Muscle layer of colon (tissue), 2 donors: ENCODE results near the gene SETBP1.
A peak's percentile ranks its signal among the peaks of the same experiment; 100 is the strongest.

Experiments used
- H3K27ac ChIP-seq: one replicate; pipeline ENCODE4 v1.7.0; 2013; ENCODE audit warnings: low read depth, mild to moderate bottlenecking, low read length, moderate library complexity
- H3K27me3 ChIP-seq, 2 donors: one replicate each; pipeline ENCODE4 v1.7.0; 2013; ENCODE audit warnings: low read length in 2 of 2, mild to moderate bottlenecking in 2 of 2; ENCODE audit not compliant: insufficient read depth in 2 of 2, control insufficient read depth in 1 of 2
- H3K36me3 ChIP-seq: one replicate; pipeline ENCODE4 v1.7.0; 2013; ENCODE audit warnings: mild to moderate bottlenecking, low read length; ENCODE audit not compliant: insufficient read depth
- H3K4me1 ChIP-seq: one replicate; pipeline ENCODE4 v1.7.0; 2013; ENCODE audit warnings: mild to moderate bottlenecking, low read length; ENCODE audit not compliant: insufficient read depth
- H3K4me3 ChIP-seq, 2 donors: one replicate each; pipeline ENCODE4 v1.7.0; 2013; ENCODE audit warnings: low read length in 2 of 2, low read depth in 1 of 2, mild to moderate bottlenecking in 1 of 2, moderate library complexity in 1 of 2
- H3K9ac ChIP-seq: one replicate; pipeline ENCODE4 v1.7.0; 2013; ENCODE audit warnings: low read length
- H3K9me3 ChIP-seq: one replicate; pipeline ENCODE4 v1.7.0; 2013; ENCODE audit warnings: mild to moderate bottlenecking, low read length
- donor health status: abdominal sarcoma.
- donor health status: Adenocarcinoma of cecum.

SETBP1 gene

DNA sequence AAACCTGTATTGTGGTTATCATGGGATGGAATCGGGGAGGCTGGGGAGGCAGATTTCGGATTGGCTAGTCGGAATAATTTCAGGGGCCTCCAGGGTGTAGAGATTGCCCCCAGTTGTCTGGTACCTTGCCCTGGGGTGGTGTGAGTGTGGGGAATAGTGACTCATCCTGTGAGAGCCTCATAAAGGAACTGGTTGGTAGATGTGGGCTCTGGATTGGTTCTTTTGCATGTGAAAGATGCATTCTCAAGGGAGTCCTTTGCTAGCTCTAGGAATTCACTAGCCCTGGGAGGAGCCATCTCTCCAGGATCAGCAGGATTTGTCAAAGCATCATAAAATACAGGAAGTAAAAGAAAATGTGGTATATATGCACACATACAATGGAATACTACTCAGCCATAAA is 331.6 kb downstream of the SETBP1 start:
- Histone ChIP-seq H3K27me3 (no peaks in the 10 kb centered on the region), H3K4me1 (peaks cover 46% of the 10 kb centered on the region), H3K36me3 (no peaks in the 10 kb centered on the region), H3K9ac (no peak overlapping the region), H3K27ac (no peak overlapping the region), H3K4me3 (no peak overlapping the region), H3K9me3 (no peaks in the 10 kb centered on the region)

DNA sequence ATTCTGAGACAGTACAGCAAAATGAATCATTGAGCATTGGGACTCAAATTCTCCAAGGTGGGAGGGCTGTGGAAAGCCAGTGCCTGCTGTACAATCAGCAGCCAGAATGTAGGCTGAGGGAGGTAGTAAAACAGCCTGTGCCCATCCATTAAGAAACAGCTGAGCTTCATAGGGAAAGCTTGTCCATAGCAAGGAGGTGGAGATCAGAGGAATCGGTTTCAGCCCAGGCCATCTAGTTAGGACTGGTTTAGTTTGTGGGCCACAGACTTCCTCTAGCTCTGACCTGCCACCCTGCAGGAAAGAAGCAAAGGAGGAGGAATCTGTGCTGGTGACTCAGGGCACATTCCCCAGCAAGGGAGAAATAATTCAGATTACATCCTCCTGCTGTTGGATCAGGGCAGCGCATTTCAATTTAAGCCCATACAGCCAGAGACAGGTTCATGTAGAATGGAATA is 333.4 kb downstream of the SETBP1 start:
- peak overlapping the region in 1 of 2 donors; percentile 15 for H3K4me3 ChIP-seq
- no peaks in the 10 kb centered on the region for H3K9me3 ChIP-seq
- H3K4me1 ChIP-seq: peaks cover 42% of the 10 kb centered on the region
- peak overlapping the region; percentile 55 for H3K27ac ChIP-seq
- H3K27me3 ChIP-seq: no peaks in the 10 kb centered on the region
- no peak overlapping the region for H3K9ac ChIP-seq
- H3K36me3 ChIP-seq: no peaks in the 10 kb centered on the region

DNA sequence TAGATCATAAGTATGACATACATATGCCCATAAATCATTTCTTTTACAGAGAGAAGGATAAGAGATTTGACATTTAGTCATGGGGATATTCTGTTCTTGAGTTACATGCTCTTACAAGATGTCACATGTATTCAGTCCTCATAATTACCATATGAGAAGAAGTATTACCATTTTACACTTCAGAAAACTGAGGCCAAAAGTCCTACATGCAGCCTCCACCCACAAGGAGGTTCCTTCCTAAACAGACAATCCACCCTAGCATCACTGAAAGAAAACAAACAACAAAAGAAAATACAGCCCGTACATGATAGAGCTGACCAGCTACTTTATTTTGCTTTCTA is 335.1 kb downstream of the SETBP1 start:
- Histone ChIP-seq H3K9ac (no peak overlapping the region), H3K4me1 (peaks cover 35% of the 10 kb centered on the region), H3K27ac (peak overlapping the region; percentile 80), H3K9me3 (no peaks in the 10 kb centered on the region), H3K27me3 (no peaks in the 10 kb centered on the region), H3K36me3 (no peaks in the 10 kb centered on the region), H3K4me3 (peak overlapping the region in 1 of 2 donors; percentile 14)

DNA sequence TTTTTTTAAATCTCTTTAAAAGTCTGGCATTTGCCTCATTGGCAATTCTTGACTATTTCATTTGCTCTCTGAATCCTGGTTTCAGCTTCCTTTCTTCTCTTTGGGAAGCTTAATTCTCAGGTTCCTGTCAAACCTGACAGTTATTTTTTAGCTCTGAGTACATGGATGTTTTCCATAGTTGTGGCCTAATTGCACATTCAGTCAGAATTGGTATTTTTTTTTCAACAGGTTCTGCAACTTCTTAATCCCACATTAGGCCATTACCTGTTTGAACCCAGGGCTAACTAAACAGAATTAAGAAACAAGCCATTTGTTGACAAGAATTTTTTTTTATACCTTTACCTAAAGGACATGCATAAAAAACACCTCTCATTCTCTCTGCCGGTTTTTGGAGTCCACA is 338.8 kb downstream of the SETBP1 start:
- H3K27me3 ChIP-seq: no peaks in the 10 kb centered on the region
- no peak overlapping the region for H3K4me3 ChIP-seq
- H3K9me3 ChIP-seq: no peaks in the 10 kb centered on the region
- no peak overlapping the region for H3K27ac ChIP-seq
- H3K4me1 ChIP-seq: peaks cover 32% of the 10 kb centered on the region
- no peak overlapping the region for H3K9ac ChIP-seq
- H3K36me3 ChIP-seq: no peaks in the 10 kb centered on the region

GRCh38 chr18:45023519-45023918 is 342.8 kb downstream of the SETBP1 start:
- H3K27ac ChIP-seq: no peak overlapping the region
- no peaks in the 10 kb centered on the region for H3K27me3 ChIP-seq
- H3K36me3 ChIP-seq: no peaks in the 10 kb centered on the region

GRCh38 chr18:45024357-45025088 is 343.8 kb downstream of the SETBP1 start:
- Histone ChIP-seq H3K9ac (no peak overlapping the region), H3K36me3 (no peaks in the 10 kb centered on the region), H3K27me3 (no peaks in the 10 kb centered on the region), H3K4me1 (peaks cover 9% of the 10 kb centered on the region), H3K9me3 (no peaks in the 10 kb centered on the region), H3K4me3 (no peak overlapping the region), H3K27ac (no peak overlapping the region)

More at GRCh38 chr18:45023519-45023918, 342.8 kb downstream of the SETBP1 start:
- Histone ChIP-seq H3K9ac (no peak overlapping the region), H3K9me3 (no peaks in the 10 kb centered on the region), H3K4me1 (peaks cover 9% of the 10 kb centered on the region), H3K4me3 (no peak overlapping the region)

DNA sequence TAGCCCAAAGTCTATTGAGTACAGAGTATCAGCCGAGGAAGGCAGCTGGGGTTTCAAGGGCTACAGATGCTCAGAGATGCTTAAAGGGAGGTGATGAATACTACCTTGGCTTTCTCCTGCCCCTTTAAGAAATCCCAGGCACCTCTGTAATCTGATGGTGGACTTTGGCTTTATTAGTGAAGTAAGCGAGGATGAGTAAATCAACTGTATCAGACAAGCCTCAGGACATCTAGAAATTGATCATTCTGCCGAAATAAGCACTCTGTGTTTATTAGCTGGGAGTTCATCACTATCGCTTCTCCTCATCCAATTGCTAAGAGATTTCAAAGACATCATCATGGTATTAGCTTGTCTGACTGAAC is 344.4 kb downstream of the SETBP1 start:
- Histone ChIP-seq H3K36me3 (no peaks in the 10 kb centered on the region), H3K4me1 (peaks cover 9% of the 10 kb centered on the region), H3K27ac (no peak overlapping the region), H3K4me3 (no peak overlapping the region), H3K9me3 (no peaks in the 10 kb centered on the region), H3K9ac (no peak overlapping the region), H3K27me3 (no peaks in the 10 kb centered on the region)

GRCh38 chr18:45026162-45026561 is 345.5 kb downstream of the SETBP1 start:
- Histone ChIP-seq H3K9ac (no peak overlapping the region), H3K27ac (no peak overlapping the region), H3K4me1 (peaks cover 9% of the 10 kb centered on the region), H3K36me3 (no peaks in the 10 kb centered on the region), H3K4me3 (no peak overlapping the region), H3K9me3 (no peaks in the 10 kb centered on the region), H3K27me3 (no peaks in the 10 kb centered on the region)

DNA sequence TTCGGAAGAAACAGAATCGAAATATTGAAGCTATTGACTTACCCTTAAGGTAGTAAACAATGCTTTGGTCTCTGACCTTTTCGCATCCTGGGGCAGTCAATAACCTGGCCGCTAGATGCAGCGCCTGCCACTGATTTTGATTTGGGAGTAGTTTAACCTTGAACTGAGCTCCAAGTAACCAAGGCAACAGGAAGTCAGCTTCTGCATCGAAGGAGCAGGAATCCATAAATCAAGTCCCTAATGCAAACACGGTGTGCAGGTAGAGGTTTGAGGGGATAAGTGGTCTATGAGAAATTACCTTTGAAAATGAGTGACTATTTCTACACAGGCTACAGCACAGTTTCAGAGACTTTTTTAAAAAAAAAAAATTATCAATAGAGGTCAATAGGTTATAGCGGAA is 353.5 kb downstream of the SETBP1 start:
- Histone ChIP-seq H3K4me3 (no peak overlapping the region), H3K27me3 (no peaks in the 10 kb centered on the region), H3K4me1 (no peaks in the 10 kb centered on the region), H3K9ac (no peak overlapping the region), H3K36me3 (peaks cover 6% of the 10 kb centered on the region), H3K27ac (no peak overlapping the region), H3K9me3 (no peaks in the 10 kb centered on the region)

DNA sequence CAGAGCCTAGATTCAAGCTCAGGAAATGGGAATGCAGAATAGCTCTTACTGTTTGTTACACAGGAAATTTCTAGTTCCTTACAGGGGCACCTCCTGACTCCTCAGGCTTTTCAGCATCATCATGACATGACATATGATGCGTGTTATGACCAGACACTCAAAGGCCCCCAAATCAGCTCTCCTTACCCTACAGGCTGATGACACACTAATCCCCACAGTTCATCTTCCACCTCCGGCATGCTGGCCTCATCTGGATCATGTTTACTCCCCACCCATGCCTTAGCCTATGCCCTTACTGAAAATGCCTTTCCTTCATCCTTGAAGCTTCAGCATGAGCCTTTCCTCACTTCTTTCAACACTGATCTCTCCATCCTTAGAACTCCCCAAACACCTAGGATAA is 356.9 kb downstream of the SETBP1 start:
- H3K4me1 ChIP-seq: no peaks in the 10 kb centered on the region
- H3K27me3 ChIP-seq: no peaks in the 10 kb centered on the region
- H3K9me3 ChIP-seq: no peaks in the 10 kb centered on the region
- peaks cover 6% of the 10 kb centered on the region for H3K36me3 ChIP-seq
- no peak overlapping the region for H3K4me3 ChIP-seq
- H3K27ac ChIP-seq: no peak overlapping the region
- no peak overlapping the region for H3K9ac ChIP-seq

- Histone ChIP-seq H3K4me3 (no peak overlapping the region), H3K27me3 (no peaks in the 10 kb centered on the region), H3K9me3 (no peaks in the 10 kb centered on the region), H3K27ac (no peak overlapping the region), H3K9ac (no peak overlapping the region), H3K36me3 (peaks cover 6% of the 10 kb centered on the region), H3K4me1 (no peaks in the 10 kb centered on the region)
These were observed 358.7 kb downstream of the SETBP1 start for GRCh38 chr18:45039376-45039775.

GRCh38 chr18:45040879-45041278 is 360.2 kb downstream of the SETBP1 start:
- H3K9ac ChIP-seq: no peak overlapping the region
- H3K27ac ChIP-seq: no peak overlapping the region

More at GRCh38 chr18:45040879-45041278, 360.2 kb downstream of the SETBP1 start:
- no peaks in the 10 kb centered on the region for H3K9me3 ChIP-seq
- no peaks in the 10 kb centered on the region for H3K27me3 ChIP-seq
- H3K4me3 ChIP-seq: no peak overlapping the region
- peaks cover 6% of the 10 kb centered on the region for H3K36me3 ChIP-seq
- no peaks in the 10 kb centered on the region for H3K4me1 ChIP-seq
